Kidney epithelial cell (primary cell): ENCODE measurements around the gene TBC1D23. TPM values are rescaled to one million over a fixed set of nuclear protein-coding genes. Genes with fewer than 3 reads are reported as not detected.
A peak's percentile ranks its signal among the peaks of the same experiment; 100 is the strongest.

Experiments used
- DNase-seq: peaks from one replicate; pipeline ENCODE4 v3.0.0-alpha.2; 2010; ENCODE audit warnings: low read depth
- H3K27me3 ChIP-seq: 2 replicates; pipeline ENCODE4 v1.6.0; 2011; ENCODE audit warnings: low read length; ENCODE audit not compliant: control insufficient read depth, insufficient read depth
- H3K36me3 ChIP-seq: 2 replicates; pipeline ENCODE4 v1.5.1; 2011; ENCODE audit warnings: low read length; ENCODE audit not compliant: control insufficient read depth, insufficient read depth
- H3K4me3 ChIP-seq: 2 replicates; pipeline ENCODE4 v1.5.1; 2011; ENCODE audit warnings: low read depth, mild to moderate bottlenecking, control low read depth, low read length
- CTCF ChIP-seq: IDR thresholded peaks from 2 replicates; pipeline ENCODE4 v1.5.1; 2011; ENCODE audit warnings: mild to moderate bottlenecking, moderate library complexity, low read length, control low read depth, inconsistent platforms; ENCODE audit not compliant: insufficient read depth, poor library complexity, severe bottlenecking
- total RNA-seq: library from RNA; depleted of rRNA; stranded (reverse); fragments of >200 nt; gene quantifications from 2 replicates; pipeline ENCODE4 v1.2.3, GENCODE V29; 2015

Gene TBC1D23
- total RNA-seq, 1 donor from 2014 or later, result 38.3 TPM

DNA sequence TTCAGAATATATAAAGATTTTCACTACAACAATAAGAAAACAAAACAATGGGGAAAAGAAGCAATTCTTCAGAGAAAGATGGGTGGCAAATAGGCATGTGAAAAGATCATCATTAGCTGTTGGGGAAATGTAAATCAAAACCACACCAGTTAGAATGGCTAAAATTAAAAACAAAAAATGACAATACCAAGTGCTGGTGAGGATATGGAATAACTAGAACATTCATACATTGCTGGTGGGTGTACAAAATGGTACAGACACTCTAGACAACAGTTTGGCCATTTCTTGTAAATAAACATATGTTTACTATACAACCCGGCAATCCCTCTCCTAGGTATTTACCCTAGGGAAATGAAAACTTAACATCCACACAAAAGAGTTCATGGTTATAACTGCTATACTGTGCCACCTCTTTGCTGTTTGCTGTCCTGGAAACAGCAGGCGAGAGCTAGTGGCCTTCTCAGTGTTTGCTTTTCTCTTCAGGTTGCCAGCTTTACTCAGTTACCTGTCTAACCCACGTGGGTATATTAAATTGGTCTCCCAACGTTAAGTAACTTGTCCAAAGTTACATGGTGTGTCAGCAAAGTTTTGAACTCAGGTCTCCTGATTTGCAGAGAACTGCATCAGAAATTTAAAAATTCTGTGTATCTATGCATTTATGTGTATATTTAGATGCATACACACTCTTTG lies 69.2 kb downstream of the TBC1D23 start:
- TF ChIP-seq CTCF, result no peak
- Histone ChIP-seq H3K36me3 (no peaks in the 10 kb centered on the region), H3K4me3 (no peak overlapping the region), H3K27me3 (no peaks in the 10 kb centered on the region)
- DNase-seq, result no peak

DNA sequence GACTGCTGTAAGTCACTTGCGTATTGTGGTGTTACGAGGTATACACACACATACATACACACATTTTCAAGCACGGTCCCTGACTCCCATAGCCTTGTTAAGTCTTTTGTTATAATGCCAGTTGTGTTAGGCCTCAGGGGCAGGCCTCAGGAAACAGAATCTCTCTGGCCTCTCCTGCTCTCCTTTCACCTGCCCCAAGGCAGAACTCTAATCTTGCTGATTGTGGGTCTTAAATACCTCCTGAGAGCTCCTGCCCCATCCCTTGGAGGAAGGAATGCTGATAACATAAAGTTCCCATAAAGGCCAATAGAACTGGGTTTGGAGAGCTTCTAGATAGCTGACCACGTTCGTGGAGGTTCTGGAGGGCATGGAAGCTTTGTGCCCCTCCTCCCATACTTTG lies 69.9 kb downstream of the TBC1D23 start:
- no peak for DNase-seq
- no peak for TF ChIP-seq CTCF
- no peaks in the 10 kb centered on the region for H3K36me3 ChIP-seq
- H3K4me3 ChIP-seq, result no peak overlapping the region
- H3K27me3 ChIP-seq, result no peaks in the 10 kb centered on the region

DNA sequence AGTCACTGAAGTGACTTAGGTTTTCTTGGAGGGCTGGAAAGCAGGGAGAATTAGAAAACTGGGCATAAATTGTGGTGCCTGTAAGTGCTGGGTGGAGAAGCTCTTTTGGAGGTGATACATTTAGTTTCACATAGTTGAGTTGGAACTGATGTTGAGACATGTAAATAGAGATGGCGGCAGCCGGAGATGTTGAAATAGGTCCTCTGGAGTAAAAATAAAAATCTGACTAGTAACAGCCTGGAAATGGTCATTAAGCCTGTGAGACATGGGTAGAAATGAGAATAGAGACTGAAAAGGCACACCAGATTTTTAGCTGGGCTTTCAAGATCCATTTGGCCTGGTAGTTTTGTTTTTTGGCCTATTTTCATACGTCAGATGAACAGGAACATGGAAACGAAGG lies 70.9 kb downstream of the TBC1D23 start:
- H3K4me3 ChIP-seq, result no peak overlapping the region
- DNase-seq, result no peak
- TF ChIP-seq CTCF, result no peak
- no peaks in the 10 kb centered on the region for H3K36me3 ChIP-seq
- no peaks in the 10 kb centered on the region for H3K27me3 ChIP-seq

DNA sequence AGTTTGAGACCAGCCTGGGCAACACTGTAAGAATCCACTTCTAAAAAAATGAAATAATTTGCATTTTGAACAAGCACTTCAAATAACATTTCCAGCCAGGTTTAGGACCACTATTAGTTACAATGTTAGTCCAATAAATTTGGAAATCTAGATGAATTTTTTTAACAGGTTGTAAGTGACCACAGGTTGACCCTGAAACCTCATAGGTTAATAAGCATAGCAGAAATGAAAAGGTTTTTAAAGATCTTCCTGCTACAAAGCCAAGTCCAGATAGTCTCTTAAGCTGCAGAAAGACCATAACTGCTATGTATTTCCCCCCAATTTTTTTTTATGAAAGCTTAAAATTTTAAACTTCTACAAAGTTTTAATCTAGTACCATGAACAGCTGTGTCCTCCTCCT lies 72.3 kb downstream of the TBC1D23 start:
- Histone ChIP-seq H3K4me3 (no peak overlapping the region), H3K27me3 (no peaks in the 10 kb centered on the region), H3K36me3 (no peaks in the 10 kb centered on the region)
- TF ChIP-seq CTCF, result no peak
- no peak for DNase-seq

GRCh38 chr3:100333970-100334487 lies 73.2 kb downstream of the TBC1D23 start:
- DNase-seq, result no peak
- no peaks in the 10 kb centered on the region for H3K27me3 ChIP-seq
- H3K36me3 ChIP-seq, result no peaks in the 10 kb centered on the region
- TF ChIP-seq CTCF, result no peak
- H3K4me3 ChIP-seq, result peak overlapping the region; percentile 74
